ENCODE measurements around the gene EFCAB6.

Gene EFCAB6

DNA sequence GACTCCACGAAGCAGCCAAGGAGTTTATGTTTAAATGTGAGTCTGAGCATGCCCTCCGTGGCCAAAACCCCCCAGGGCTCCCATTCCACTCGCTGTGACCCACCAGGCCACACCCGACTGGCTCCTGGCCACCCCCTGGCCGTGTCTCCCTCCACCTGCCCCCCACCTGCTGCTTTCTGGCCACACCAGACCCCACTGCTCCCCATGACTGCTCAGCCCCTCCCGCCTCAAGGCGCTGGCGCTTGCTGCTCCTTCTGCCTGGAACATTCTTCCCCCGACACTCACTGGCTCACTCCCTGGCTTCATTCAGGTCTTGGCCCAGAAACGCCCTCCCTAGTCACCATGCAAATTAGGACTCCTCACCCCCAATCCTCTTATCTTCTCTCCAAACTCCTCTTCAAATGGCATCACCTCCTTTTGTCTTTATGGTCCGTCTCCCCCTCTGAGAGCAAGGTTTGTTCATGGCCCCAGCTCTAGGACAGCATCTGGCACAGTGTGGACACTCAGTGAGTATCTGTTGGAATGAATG lies 72.2 kb downstream of the EFCAB6 start:
- TF ChIP-seq, protein P1, sequence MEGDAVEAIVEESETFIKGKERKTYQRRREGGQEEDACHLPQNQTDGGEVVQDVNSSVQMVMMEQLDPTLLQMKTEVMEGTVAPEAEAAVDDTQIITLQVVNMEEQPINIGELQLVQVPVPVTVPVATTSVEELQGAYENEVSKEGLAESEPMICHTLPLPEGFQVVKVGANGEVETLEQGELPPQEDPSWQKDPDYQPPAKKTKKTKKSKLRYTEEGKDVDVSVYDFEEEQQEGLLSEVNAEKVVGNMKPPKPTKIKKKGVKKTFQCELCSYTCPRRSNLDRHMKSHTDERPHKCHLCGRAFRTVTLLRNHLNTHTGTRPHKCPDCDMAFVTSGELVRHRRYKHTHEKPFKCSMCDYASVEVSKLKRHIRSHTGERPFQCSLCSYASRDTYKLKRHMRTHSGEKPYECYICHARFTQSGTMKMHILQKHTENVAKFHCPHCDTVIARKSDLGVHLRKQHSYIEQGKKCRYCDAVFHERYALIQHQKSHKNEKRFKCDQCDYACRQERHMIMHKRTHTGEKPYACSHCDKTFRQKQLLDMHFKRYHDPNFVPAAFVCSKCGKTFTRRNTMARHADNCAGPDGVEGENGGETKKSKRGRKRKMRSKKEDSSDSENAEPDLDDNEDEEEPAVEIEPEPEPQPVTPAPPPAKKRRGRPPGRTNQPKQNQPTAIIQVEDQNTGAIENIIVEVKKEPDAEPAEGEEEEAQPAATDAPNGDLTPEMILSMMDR (IDR thresholded peaks at IDR 0.05; ENCODE audit: extremely low read depth, missing control alignments): no peak
- no peak for DNase-seq (ENCODE audit: low spot score)

DNA sequence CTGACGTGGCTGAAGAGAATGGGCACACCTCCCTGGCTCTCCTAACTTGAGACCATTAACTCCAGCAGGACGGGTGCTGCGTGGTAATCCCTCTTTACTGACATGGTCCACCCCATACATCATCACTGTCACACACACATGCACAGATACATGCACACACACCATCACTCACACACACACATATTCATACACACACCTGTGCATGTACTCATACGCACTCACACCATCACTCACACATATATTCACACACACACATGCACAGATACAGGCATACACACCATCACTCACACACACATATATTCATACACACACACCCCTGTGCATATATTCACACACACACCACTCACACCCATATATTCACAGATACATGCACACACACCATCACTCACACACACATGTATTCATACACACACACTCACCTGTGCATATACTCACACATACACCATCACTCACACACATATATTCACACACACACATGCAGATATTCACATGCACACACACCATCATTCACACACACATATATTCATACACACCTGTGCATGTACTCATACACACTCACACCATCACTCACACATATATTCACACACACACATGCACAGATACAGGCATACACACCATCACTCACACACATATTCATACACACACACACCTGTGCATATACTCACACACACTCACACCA lies 74.8 kb downstream of the EFCAB6 start:
- no peak for DNase-seq (ENCODE audit: low spot score)
- TF ChIP-seq, protein P1 (IDR thresholded peaks at IDR 0.05; ENCODE audit: extremely low read depth, missing control alignments): no peak

DNA sequence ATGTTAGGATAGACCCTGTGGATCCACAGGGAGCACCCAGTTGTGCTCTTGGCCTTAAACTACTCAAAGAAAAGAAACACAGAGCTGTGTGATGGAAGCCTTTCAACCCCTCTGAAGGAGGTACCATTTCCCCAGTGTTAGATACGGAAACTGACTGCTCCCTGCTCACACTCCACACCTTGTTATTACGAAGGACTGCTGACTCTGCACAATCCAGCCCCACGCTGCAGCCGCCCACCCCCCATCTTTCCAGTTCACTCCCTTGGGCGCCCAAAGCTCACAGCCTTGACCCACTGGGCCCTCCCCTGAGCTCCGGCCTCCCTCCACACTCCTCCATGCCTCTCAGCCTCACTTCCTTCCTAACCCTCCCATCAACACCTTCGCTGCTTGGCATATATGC lies 75.5 kb downstream of the EFCAB6 start:
- no peak for DNase-seq (ENCODE audit: low spot score)
- TF ChIP-seq, protein P1 (IDR thresholded peaks at IDR 0.05; ENCODE audit: extremely low read depth, missing control alignments): no peak

DNA sequence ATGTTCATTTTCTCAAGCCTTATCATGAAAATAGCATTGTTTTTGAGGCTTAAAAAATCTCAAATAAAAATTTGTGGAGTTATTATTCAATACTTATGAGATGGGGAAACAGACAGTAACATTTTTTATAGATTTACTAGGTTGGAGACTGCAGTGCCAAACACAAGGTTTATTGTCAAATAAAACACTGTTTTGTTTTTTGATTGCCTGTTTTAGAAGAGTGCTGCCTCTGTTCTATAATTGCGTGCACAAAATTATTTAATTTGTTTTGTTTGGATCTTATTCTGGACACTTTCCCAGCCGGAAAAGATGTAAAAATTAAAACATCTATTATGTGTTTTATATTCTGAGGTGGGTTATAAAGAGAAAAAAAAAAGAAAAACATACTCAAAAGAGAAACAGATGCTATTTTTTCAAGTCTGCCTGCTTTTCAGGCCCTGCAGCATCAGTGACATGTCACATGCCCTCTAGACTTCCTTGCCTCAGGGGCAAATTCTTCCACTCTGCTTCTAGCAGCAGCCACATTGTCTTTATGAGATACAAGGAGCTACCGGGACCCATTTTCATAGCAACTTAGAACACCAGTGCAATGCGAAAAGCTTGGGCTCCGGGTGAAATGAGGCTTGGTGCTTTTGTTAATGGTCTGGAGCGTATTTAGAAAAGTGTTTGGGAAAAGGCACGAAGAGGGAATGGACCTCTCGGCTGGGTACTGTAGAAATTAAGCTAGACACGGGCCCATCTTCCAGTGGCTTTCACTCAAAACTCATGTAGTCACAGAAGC lies 77.5 kb downstream of the EFCAB6 start:
- no peak for DNase-seq (ENCODE audit: low spot score)
- TF ChIP-seq, protein P1 (IDR thresholded peaks at IDR 0.05; ENCODE audit: extremely low read depth, missing control alignments): no peak

DNA sequence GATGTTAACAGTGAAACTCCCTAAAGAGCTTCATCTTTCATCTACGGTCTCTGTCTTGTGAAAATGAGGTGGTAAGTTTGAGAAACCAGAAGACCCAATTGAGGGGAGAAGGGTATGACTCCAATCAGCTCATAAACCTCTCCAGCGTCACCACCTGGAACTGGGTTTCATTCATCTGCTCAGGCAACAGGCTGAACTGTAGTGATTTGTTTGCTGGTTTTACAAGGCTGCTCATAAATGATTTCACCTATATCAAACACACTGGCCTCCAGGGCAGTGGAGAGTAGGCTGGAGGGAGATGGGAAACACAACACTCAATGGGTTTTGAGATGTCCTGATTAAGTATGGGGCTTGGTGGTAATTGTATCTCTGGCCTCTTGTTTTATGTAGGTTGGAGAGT lies 79.0 kb downstream of the EFCAB6 start:
- no peak for DNase-seq (ENCODE audit: low spot score)
- TF ChIP-seq, protein P1 (IDR thresholded peaks at IDR 0.05; ENCODE audit: extremely low read depth, missing control alignments): no peak

DNA sequence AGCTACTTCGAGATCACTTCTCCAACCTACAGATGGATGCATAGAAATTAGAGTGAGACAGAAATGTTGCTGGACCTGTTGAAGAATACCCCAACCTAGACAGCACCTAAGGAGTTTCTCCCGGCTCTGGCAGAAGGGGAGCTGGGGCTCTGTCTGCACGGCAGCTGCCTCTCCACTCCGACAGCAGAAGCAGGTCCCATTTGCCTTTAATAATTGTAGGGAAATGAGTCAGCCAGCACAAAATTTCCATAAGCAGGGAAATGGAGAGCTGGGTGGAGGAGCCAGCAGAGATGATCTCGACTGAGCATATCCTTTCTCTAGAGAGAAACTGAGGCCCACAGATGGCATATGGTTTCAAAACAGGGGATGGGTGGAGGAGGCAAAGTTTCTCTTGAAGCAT lies 80.1 kb downstream of the EFCAB6 start:
- TF ChIP-seq, protein P1 (IDR thresholded peaks at IDR 0.05; ENCODE audit: extremely low read depth, missing control alignments): no peak
- no peak for DNase-seq (ENCODE audit: low spot score)

DNA sequence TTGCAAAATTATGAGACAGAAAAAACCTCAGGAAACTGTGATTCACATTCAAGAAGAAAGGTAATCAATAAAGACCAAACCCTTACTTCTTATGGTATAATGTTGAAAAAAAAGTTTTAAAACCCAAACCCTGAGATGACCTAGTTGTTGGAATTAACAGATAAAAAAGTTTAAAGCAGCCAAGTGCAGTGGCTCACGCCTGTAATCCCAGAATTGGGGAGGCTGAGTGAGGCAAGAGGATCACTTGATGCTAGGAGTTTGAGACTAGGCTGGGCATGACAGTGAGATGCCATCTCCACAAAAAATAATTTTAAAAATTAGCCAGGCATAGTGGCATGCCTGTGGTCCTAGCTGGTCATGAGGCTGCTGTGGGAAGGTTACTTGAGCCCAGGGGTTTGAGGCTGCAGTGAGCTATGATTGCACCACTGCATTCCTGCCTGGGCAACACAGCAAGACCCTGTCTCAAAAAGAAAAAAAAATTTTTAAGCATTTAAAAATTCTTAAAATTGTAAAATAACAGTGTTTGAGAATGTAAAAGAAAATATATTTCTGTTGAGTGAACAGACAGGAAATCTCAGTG lies 85.1 kb downstream of the EFCAB6 start:
- DNase-seq (ENCODE audit: low spot score): no peak
- TF ChIP-seq, protein P1 (IDR thresholded peaks at IDR 0.05; ENCODE audit: extremely low read depth, missing control alignments): no peak

Measured in GM20000 (cell line).